Effector memory CD4-positive, alpha-beta T cell (primary cell): ENCODE results near the gene FBXO11.

Experiments used
- DNase-seq, 3 donors: peaks; one replicate each; pipeline ENCODE4 v3.0.0-alpha.2; 2020
- H3K27ac ChIP-seq: 2 replicates; pipeline ENCODE4 v1.7.0; 2013; ENCODE audit warnings: mild to moderate bottlenecking, low read length, moderate library complexity; ENCODE audit not compliant: insufficient read depth, poor library complexity, severe bottlenecking
- H3K27me3 ChIP-seq: replicated peaks from 2 replicates; pipeline ENCODE4 v1.7.0; 2013; ENCODE audit warnings: mild to moderate bottlenecking, low read length; ENCODE audit not compliant: insufficient read depth, control insufficient read depth, poor library complexity, severe bottlenecking
- H3K36me3 ChIP-seq: 2 replicates; pipeline ENCODE4 v1.7.0; 2013; ENCODE audit warnings: mild to moderate bottlenecking, low read length, moderate library complexity; ENCODE audit not compliant: control insufficient read depth, insufficient read depth
- H3K4me1 ChIP-seq: 2 replicates; pipeline ENCODE4 v1.7.0; 2013; ENCODE audit warnings: low read length, mild to moderate bottlenecking; ENCODE audit not compliant: control insufficient read depth, insufficient read depth, poor library complexity, severe bottlenecking
- H3K4me3 ChIP-seq: 2 replicates; pipeline ENCODE4 v1.7.0; 2013; ENCODE audit warnings: low read length, low read depth, mild to moderate bottlenecking; ENCODE audit not compliant: insufficient read depth, poor library complexity, severe bottlenecking
- H3K9me3 ChIP-seq: 2 replicates; pipeline ENCODE4 v1.7.0; 2013; ENCODE audit warnings: mild to moderate bottlenecking, low read length, moderate library complexity; ENCODE audit not compliant: control insufficient read depth

FBXO11 gene

DNA sequence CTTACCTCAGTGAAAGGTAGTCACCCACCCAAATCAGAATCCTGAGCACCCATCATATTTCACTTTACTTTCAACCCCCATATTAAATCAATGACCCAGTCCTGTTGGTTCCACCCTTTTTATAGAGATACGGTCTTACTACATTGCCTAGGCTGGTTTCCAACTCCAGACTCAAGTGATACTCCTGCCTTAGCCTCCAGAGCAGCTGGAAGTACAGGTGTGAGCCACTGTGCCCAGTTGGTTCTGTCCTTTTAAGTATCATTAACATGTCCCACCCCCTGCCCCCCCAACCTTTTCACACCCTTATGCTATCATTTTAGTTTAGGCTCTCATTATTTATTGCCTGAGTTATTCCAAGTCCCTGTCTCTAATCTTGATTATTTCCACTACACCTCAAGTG is 94.6 kb downstream of the FBXO11 start:
- Histone ChIP-seq H3K4me1 (no peaks in the 10 kb centered on the region), H3K4me3 (no peak overlapping the region), H3K27me3 (no peaks in the 10 kb centered on the region), H3K9me3 (no peaks in the 10 kb centered on the region), H3K27ac (no peak overlapping the region), H3K36me3 (peaks cover 64% of the 10 kb centered on the region)
- DNase-seq, result no peak

- Histone ChIP-seq H3K4me1 (no peaks in the 10 kb centered on the region), H3K9me3 (no peaks in the 10 kb centered on the region), H3K27me3 (no peaks in the 10 kb centered on the region), H3K36me3 (peaks cover 65% of the 10 kb centered on the region), H3K4me3 (no peak overlapping the region), H3K27ac (no peak overlapping the region)
- no peak for DNase-seq
These were observed 95.4 kb downstream of the FBXO11 start for GRCh38 chr2:47810850-47811249.

- no peak overlapping the region for H3K27ac ChIP-seq
- H3K27me3 ChIP-seq, result no peaks in the 10 kb centered on the region
- DNase-seq, result no peak
- no peaks in the 10 kb centered on the region for H3K9me3 ChIP-seq
- no peaks in the 10 kb centered on the region for H3K4me1 ChIP-seq
- no peak overlapping the region for H3K4me3 ChIP-seq
- peaks cover 65% of the 10 kb centered on the region for H3K36me3 ChIP-seq
These were observed 96.4 kb downstream of the FBXO11 start for GRCh38 chr2:47809903-47810302.

DNA sequence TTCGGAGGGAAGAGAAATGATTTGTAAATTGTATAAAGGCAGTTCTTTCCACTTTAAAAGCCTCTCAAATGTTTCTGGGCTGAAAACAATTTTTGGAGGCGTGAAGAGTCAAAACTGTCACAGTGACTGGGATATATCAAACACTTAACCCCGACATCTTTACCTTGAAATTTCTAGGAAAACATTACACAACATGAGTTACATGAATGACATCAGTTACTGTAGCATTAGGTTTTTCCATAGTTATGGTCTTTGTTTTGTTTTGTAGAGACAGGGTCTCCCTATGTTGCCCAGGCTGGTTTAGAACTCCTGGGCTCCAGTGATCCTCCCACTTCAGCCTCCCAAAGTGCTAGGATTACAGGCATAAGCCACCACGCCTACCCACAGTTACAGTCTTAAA is 97.7 kb downstream of the FBXO11 start:
- Histone ChIP-seq H3K4me3 (no peak overlapping the region), H3K9me3 (peaks cover 2% of the 10 kb centered on the region), H3K36me3 (peaks cover 74% of the 10 kb centered on the region), H3K27me3 (no peaks in the 10 kb centered on the region), H3K4me1 (no peaks in the 10 kb centered on the region), H3K27ac (no peak overlapping the region)
- no peak for DNase-seq

GRCh38 chr2:47805850-47806249 is 100.4 kb downstream of the FBXO11 start:
- H3K4me1 ChIP-seq, result no peaks in the 10 kb centered on the region
- H3K36me3 ChIP-seq, result peaks cover 76% of the 10 kb centered on the region
- H3K4me3 ChIP-seq, result no peak overlapping the region
- H3K9me3 ChIP-seq, result peaks cover 8% of the 10 kb centered on the region
- H3K27ac ChIP-seq, result no peak overlapping the region
- no peaks in the 10 kb centered on the region for H3K27me3 ChIP-seq
- no peak for DNase-seq

DNA sequence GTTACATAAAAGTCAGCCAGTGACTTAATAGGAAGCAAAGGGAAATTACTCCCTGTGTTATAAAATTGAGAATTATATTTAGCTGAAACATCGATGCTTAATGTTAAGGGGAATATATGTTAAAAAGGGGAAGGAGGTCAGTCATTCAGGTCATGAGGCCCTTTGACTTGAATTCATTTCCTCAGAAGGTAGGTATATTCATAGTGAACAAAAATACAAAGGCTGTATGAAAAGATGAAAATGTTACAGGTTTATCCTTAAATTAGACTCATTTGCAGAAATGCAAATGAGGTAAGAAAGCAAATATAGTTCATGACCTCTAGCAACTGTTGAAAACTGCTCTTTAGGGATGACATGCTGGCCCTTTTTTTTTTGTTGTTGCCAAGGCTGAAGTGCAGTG is 102.5 kb downstream of the FBXO11 start:
- Histone ChIP-seq H3K4me1 (no peaks in the 10 kb centered on the region), H3K4me3 (no peak overlapping the region), H3K9me3 (peaks cover 8% of the 10 kb centered on the region), H3K27me3 (no peaks in the 10 kb centered on the region), H3K36me3 (peaks cover 77% of the 10 kb centered on the region), H3K27ac (no peak overlapping the region)
- no peak for DNase-seq

DNA sequence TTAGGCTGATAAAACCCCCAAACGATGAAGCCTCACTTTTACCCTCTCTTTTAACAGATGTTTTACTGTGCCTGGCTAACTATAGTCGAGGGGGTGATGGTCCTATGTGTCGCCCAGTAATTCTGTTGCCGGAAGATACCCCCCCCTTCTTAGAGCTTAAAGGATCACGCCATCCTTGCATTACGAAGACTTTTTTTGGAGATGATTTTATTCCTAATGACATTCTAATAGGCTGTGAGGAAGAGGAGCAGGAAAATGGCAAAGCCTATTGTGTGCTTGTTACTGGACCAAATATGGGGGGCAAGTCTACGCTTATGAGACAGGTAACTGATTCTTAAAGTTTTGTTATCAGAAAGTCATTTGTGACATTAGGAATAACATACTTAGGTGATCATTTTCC is 102.9 kb downstream of the FBXO11 start:
- peaks cover 8% of the 10 kb centered on the region for H3K9me3 ChIP-seq
- no peak for DNase-seq
- H3K27me3 ChIP-seq, result no peaks in the 10 kb centered on the region
- H3K4me1 ChIP-seq, result no peaks in the 10 kb centered on the region
- H3K27ac ChIP-seq, result no peak overlapping the region
- H3K36me3 ChIP-seq, result peaks cover 80% of the 10 kb centered on the region
- H3K4me3 ChIP-seq, result no peak overlapping the region

DNA sequence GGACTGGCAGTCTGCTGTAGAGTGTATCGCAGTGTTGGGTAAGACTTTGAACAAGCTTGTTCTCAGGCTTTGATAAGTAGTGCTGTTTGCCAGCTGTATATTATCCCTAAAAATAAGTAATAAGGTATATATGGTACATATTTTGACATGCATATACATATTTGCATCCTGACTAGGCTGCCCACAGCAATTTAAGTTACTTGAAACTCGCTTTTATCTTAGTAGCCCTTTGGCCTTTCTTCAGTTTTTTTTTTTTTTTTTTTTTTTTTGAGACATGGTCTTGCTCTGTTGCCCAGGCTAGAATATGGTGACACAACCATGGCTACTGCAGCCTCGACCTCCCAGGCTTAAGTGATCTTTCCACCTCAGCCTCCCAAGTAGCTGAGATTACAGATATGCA is 105.2 kb downstream of the FBXO11 start:
- Histone ChIP-seq H3K27ac (no peak overlapping the region), H3K4me1 (no peaks in the 10 kb centered on the region), H3K4me3 (no peak overlapping the region), H3K36me3 (peaks cover 65% of the 10 kb centered on the region), H3K27me3 (no peaks in the 10 kb centered on the region), H3K9me3 (peaks cover 8% of the 10 kb centered on the region)
- no peak for DNase-seq

DNA sequence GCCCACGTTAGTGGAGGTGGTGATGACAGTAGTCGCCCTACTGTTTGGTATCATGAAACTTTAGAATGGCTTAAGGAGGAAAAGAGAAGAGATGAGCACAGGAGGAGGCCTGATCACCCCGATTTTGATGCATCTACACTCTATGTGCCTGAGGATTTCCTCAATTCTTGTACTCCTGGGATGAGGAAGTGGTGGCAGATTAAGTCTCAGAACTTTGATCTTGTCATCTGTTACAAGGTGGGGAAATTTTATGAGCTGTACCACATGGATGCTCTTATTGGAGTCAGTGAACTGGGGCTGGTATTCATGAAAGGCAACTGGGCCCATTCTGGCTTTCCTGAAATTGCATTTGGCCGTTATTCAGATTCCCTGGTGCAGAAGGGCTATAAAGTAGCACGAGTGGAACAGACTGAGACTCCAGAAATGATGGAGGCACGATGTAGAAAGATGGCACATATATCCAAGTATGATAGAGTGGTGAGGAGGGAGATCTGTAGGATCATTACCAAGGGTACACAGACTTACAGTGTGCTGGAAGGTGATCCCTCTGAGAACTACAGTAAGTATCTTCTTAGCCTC is 107.2 kb downstream of the FBXO11 start:
- Histone ChIP-seq H3K27me3 (no peaks in the 10 kb centered on the region), H3K4me1 (no peaks in the 10 kb centered on the region), H3K4me3 (no peak overlapping the region), H3K36me3 (peaks cover 51% of the 10 kb centered on the region), H3K9me3 (peaks cover 8% of the 10 kb centered on the region), H3K27ac (no peak overlapping the region)
- DNase-seq, result no peak

DNA sequence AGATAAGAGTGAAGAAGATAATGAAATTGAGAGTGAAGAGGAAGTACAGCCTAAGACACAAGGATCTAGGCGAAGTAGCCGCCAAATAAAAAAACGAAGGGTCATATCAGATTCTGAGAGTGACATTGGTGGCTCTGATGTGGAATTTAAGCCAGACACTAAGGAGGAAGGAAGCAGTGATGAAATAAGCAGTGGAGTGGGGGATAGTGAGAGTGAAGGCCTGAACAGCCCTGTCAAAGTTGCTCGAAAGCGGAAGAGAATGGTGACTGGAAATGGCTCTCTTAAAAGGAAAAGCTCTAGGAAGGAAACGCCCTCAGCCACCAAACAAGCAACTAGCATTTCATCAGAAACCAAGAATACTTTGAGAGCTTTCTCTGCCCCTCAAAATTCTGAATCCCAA is 107.7 kb downstream of the FBXO11 start:
- Histone ChIP-seq H3K36me3 (peaks cover 46% of the 10 kb centered on the region), H3K27ac (no peak overlapping the region), H3K4me1 (no peaks in the 10 kb centered on the region), H3K9me3 (peaks cover 6% of the 10 kb centered on the region), H3K4me3 (no peak overlapping the region), H3K27me3 (no peaks in the 10 kb centered on the region)
- no peak for DNase-seq
